ENCODE data around the gene DTNB.

Gene DTNB

GRCh38 chr2:25651066-25651465 lies 22.3 kb downstream of the DTNB start:
- Histone ChIP-seq H3K27ac (no peak overlapping the region), H3K9me3 (ENCODE audit: severe bottlenecking) (no peaks in the 10 kb centered on the region), H3K36me3 (peaks cover 5% of the 10 kb centered on the region; the same call in 1 of the 2 replicates), H3K4me3 (ENCODE audit: low read depth, low read length) (no peak overlapping the region), H3K27me3 (ENCODE audit: insufficient read depth, low read depth, severe bottlenecking) (no peaks in the 10 kb centered on the region)
- TF ChIP-seq, protein P1, sequence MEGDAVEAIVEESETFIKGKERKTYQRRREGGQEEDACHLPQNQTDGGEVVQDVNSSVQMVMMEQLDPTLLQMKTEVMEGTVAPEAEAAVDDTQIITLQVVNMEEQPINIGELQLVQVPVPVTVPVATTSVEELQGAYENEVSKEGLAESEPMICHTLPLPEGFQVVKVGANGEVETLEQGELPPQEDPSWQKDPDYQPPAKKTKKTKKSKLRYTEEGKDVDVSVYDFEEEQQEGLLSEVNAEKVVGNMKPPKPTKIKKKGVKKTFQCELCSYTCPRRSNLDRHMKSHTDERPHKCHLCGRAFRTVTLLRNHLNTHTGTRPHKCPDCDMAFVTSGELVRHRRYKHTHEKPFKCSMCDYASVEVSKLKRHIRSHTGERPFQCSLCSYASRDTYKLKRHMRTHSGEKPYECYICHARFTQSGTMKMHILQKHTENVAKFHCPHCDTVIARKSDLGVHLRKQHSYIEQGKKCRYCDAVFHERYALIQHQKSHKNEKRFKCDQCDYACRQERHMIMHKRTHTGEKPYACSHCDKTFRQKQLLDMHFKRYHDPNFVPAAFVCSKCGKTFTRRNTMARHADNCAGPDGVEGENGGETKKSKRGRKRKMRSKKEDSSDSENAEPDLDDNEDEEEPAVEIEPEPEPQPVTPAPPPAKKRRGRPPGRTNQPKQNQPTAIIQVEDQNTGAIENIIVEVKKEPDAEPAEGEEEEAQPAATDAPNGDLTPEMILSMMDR (IDR thresholded peaks at IDR 0.05; ENCODE audit: low read depth, low read length): no peak
- no peak for DNase-seq

DNA sequence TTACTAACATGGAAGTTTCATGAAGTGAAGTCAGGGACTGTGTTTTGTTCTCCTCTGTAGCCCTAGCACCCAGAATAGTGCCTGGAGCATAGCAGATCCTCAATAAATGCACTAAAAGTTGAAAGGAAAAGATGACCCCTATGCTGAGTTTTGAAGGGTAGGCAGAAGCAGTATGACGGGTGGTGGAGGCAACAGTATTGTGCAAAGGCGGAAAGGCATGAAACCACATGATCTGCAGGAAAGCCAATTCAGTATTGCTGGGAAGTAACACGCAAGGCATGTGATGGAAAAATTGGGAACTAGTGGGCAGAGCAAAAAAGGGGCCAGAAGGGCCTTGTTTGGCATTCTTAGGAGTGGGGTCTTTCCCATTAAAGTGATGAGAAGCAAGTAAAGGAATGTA lies 23.1 kb downstream of the DTNB start:
- Histone ChIP-seq H3K36me3 (peaks cover 5% of the 10 kb centered on the region; the same call in 1 of the 2 replicates), H3K27ac (no peak overlapping the region), H3K4me3 (ENCODE audit: low read depth, low read length) (no peak overlapping the region), H3K9me3 (ENCODE audit: severe bottlenecking) (no peaks in the 10 kb centered on the region), H3K27me3 (ENCODE audit: insufficient read depth, low read depth, severe bottlenecking) (no peaks in the 10 kb centered on the region)
- no peak for DNase-seq
- TF ChIP-seq, protein P1 (IDR thresholded peaks at IDR 0.05; ENCODE audit: low read depth, low read length): no peak

DNA sequence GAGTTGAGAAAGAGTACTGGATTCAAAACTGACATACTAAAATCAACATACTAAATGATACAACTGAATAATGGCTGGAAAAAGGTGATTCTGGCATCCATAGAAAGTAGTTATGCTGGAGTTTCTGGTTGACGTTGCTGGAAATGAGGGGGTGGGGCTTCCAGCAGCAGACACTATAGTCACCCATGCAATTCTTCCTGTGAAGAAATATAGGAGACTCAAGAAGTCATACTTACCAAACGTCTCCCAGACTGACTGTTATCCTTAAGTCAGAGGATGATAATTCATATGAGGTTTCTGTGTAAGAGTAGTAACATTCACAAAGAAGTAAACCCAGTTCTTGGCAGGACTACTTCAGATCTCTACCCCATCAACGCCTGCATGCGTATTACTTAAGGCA lies 23.6 kb downstream of the DTNB start:
- no peak overlapping the region for H3K27ac ChIP-seq

DNA sequence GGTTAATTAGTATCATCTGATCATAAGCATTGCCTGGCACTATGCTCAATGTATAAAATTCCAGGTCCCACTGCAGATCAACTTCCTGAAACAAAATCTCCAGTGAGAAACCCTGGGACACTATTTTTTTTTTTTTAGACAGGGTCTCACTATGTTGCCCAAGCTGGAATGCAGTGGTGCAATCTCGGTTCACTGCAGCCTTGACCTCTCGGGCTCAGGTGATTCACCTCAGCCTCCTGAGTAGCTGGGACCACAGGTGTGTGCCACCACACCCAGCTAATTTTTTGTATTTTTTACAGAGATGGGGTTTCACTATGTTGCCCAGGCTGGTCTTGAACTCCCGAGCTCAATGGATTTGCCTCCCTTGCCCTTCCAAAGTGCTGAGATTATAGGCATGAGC lies 31.1 kb downstream of the DTNB start:
- TF ChIP-seq, protein P1 (IDR thresholded peaks at IDR 0.05; ENCODE audit: low read depth, low read length): no peak
- Histone ChIP-seq H3K36me3 (no peaks in the 10 kb centered on the region), H3K27ac (no peak overlapping the region), H3K4me3 (ENCODE audit: low read depth, low read length) (no peak overlapping the region), H3K27me3 (ENCODE audit: insufficient read depth, low read depth, severe bottlenecking) (no peaks in the 10 kb centered on the region), H3K9me3 (ENCODE audit: severe bottlenecking) (no peaks in the 10 kb centered on the region)
- no peak for DNase-seq

More for the DNA sequence above, 23.6 kb downstream of the DTNB start:
- TF ChIP-seq, protein P1 (IDR thresholded peaks at IDR 0.05; ENCODE audit: low read depth, low read length): no peak
- Histone ChIP-seq H3K9me3 (ENCODE audit: severe bottlenecking) (no peaks in the 10 kb centered on the region), H3K4me3 (ENCODE audit: low read depth, low read length) (no peak overlapping the region), H3K36me3 (peaks cover 5% of the 10 kb centered on the region; the same call in 1 of the 2 replicates), H3K27me3 (ENCODE audit: insufficient read depth, low read depth, severe bottlenecking) (no peaks in the 10 kb centered on the region)
- no peak for DNase-seq

GRCh38 chr2:25639696-25640095 lies 33.7 kb downstream of the DTNB start:
- no peaks in the 10 kb centered on the region for H3K27me3 ChIP-seq (ENCODE audit: insufficient read depth, low read depth, severe bottlenecking)
- TF ChIP-seq, protein P1 (IDR thresholded peaks at IDR 0.05; ENCODE audit: low read depth, low read length): no peak
- no peaks in the 10 kb centered on the region for H3K36me3 ChIP-seq
- no peak overlapping the region for H3K27ac ChIP-seq
- no peak for DNase-seq
- no peaks in the 10 kb centered on the region for H3K9me3 ChIP-seq (ENCODE audit: severe bottlenecking)
- H3K4me3 ChIP-seq (ENCODE audit: low read depth, low read length): no peak overlapping the region

- no peak overlapping the region for H3K4me3 ChIP-seq (ENCODE audit: low read depth, low read length)
Measured at GRCh38 chr2:25639131-25639530, 34.2 kb downstream of the DTNB start.

More at GRCh38 chr2:25639131-25639530, 34.2 kb downstream of the DTNB start:
- Histone ChIP-seq H3K27ac (no peak overlapping the region), H3K9me3 (ENCODE audit: severe bottlenecking) (no peaks in the 10 kb centered on the region), H3K36me3 (no peaks in the 10 kb centered on the region), H3K27me3 (ENCODE audit: insufficient read depth, low read depth, severe bottlenecking) (no peaks in the 10 kb centered on the region)
- TF ChIP-seq, protein P1 (IDR thresholded peaks at IDR 0.05; ENCODE audit: low read depth, low read length): no peak
- no peak for DNase-seq
